Measurements from ENCODE around the gene TSPAN3.

GRCh38 chr15:77002436-77002835 lies 68.5 kb downstream of the TSPAN3 start:
- no peak for TF ChIP-seq GATA2 (IDR thresholded peaks at IDR 0.05; ENCODE audit: low read depth, low read length)
- no peak for TF ChIP-seq GATA3 (IDR thresholded peaks at IDR 0.05; ENCODE audit: low read depth, low read length)
